Astrocyte (in vitro differentiated cells and primary cell): ENCODE measurements around the gene MRRF.

Experiments used
- CTCF ChIP-seq: IDR thresholded peaks from 2 replicates; pipeline ENCODE4 v1.5.1; 2011; ENCODE audit warnings: low read depth, mild to moderate bottlenecking, inconsistent platforms, low read length, moderate library complexity; ENCODE audit not compliant: insufficient read depth
- EZH2 ChIP-seq: IDR thresholded peaks from 2 replicates; pipeline ENCODE4 v1.6.1; 2012; ENCODE audit warnings: mild to moderate bottlenecking, low read length, inconsistent platforms; ENCODE audit not compliant: insufficient read depth

- TF ChIP-seq CTCF (no peak), EZH2 (no peak)
These were observed 82.9 kb downstream of the MRRF start for GRCh38 chr9:122347348-122348287.
